Body of pancreas (tissue), 4 donors: ENCODE measurements around the gene IGSF3. TPM values are rescaled to one million over a fixed set of nuclear protein-coding genes. Genes with fewer than 3 reads are reported as not detected.

Experiments
- ATAC-seq: fragments of 150-250 bp; one replicate; pipeline ENCODE4 v1.9.1; 2016
- DNase-seq, 4 donors: peaks; one replicate each; pipeline ENCODE4 v3.0.0-alpha.2; 2019
- H3K27ac ChIP-seq, 4 donors: fragments of 200-600 bp; sonication (generic); 1 replicate in 3 of 4; 2 replicates in 1 of 4; pipeline versions ENCODE4 v1.5.1 to v1.6.1; 2016 to 2019; ENCODE audit warnings: mild to moderate bottlenecking in 1 of 4, mixed read lengths in 1 of 4, moderate library complexity in 1 of 4
- H3K27me3 ChIP-seq, 2 donors: fragments of 200-600 bp; sonication (generic); one replicate each; pipeline ENCODE4 v1.6.0; 2016; ENCODE audit warnings: mild to moderate bottlenecking in 1 of 2
- H3K36me3 ChIP-seq, 2 donors: fragments of 200-600 bp; sonication (generic); replicated peaks in 1 of 2; 2 replicates each; pipeline ENCODE4 v1.5.1; 2016; ENCODE audit warnings: low read depth in 2 of 2; ENCODE audit not compliant: insufficient read depth in 1 of 2
- H3K4me1 ChIP-seq: fragments of 200-600 bp; sonication (generic); one replicate; pipeline ENCODE4 v1.6.0; 2016
- H3K4me3 ChIP-seq, 2 donors: fragments of 200-600 bp; sonication (generic); 1 replicate in 1 of 2; 2 replicates in 1 of 2; pipeline ENCODE4 v1.5.1; 2016 to 2019
- H3K9me3 ChIP-seq, 3 donors: fragments of 200-600 bp; sonication (generic); 1 replicate in 2 of 3; 2 replicates in 1 of 3; pipeline ENCODE4 v1.5.1; 2016
- CTCF ChIP-seq, 7 experiments: fragments of 450-650 bp in 4 of 7; fragments of 200-600 bp in 3 of 7; sonication (generic) in 3 of 7; IDR thresholded peaks; one replicate each; pipeline ENCODE4 v1.5.1; 2016 to 2019; ENCODE audit warnings: antibody characterized with exemption in 7 of 7
- POLR2A ChIP-seq, 3 donors: fragments of 450-650 bp; IDR thresholded peaks; one replicate each; pipeline ENCODE4 v1.6.1; 2016; ENCODE audit warnings: antibody characterized with exemption in 3 of 3, mild to moderate bottlenecking in 2 of 3
- WGBS, 2 donors: methylation state at CpG; one replicate each; pipeline ENCODE4 v1.1.5; 2017; 5-methylcytosine and 5-hydroxymethylcytosine counted together
- intact Hi-C: fragments of 100-400 bp; cut with DNase I; formaldehyde crosslinking; loops from one replicate; pipeline ENCODE4 v1.15.1; 2023
- total RNA-seq, 2 donors: library from RNA; depleted of rRNA; stranded (reverse); fragments of >200 nt; gene quantifications; one replicate each; pipeline ENCODE4 v1.1.0, GENCODE V29; 2016

The IGSF3 gene
- total RNA-seq, 2 donors from 2014 or later, result 4.6 to 5.2 TPM

GRCh38 chr1:116706841-116707240 lies 39.3 kb upstream of the IGSF3 start:
- TF ChIP-seq CTCF (IDR thresholded peaks at IDR 0.05), result no peak
- no peak for TF ChIP-seq POLR2A (IDR thresholded peaks at IDR 0.05)
- H3K9me3 ChIP-seq, result no peaks in the 10 kb centered on the region
- H3K36me3 ChIP-seq, result no peaks in the 10 kb centered on the region
- H3K4me1 ChIP-seq, result no peaks in the 10 kb centered on the region
- H3K27me3 ChIP-seq, result no peaks in the 10 kb centered on the region
- H3K4me3 ChIP-seq, result no peak overlapping the region
- DNase-seq (no peak), ATAC-seq (no peak)
- intact Hi-C loops, result no loop called here
- H3K27ac ChIP-seq, result no peak overlapping the region

- Histone ChIP-seq H3K9me3 (no peaks in the 10 kb centered on the region), H3K27me3 (no peaks in the 10 kb centered on the region), H3K36me3 (no peaks in the 10 kb centered on the region), H3K4me3 (no peak overlapping the region), H3K27ac (no peak overlapping the region), H3K4me1 (no peaks in the 10 kb centered on the region)
- TF ChIP-seq POLR2A (IDR thresholded peaks at IDR 0.05), result no peak
- ATAC-seq (no peak), DNase-seq (no peak)
- WGBS, 2 donors, result 53 to 64% methylated on average over 2 of the region's 2 CpGs
- intact Hi-C loops, result no loop called here
Measured at GRCh38 chr1:116706123-116706522, 38.6 kb upstream of the IGSF3 start.

GRCh38 chr1:116704278-116704677 lies 36.7 kb upstream of the IGSF3 start:
- H3K4me1 ChIP-seq, result no peaks in the 10 kb centered on the region
- ATAC-seq, result no peak
- H3K27me3 ChIP-seq, result no peaks in the 10 kb centered on the region
- no peak for DNase-seq
- H3K36me3 ChIP-seq, result no peaks in the 10 kb centered on the region
- no peak overlapping the region for H3K27ac ChIP-seq
- TF ChIP-seq POLR2A (IDR thresholded peaks at IDR 0.05) (no peak), CTCF (IDR thresholded peaks at IDR 0.05) (no peak)
- no peak overlapping the region for H3K4me3 ChIP-seq
- intact Hi-C loops, result no loop called here
- WGBS, 2 donors, result 88 to 92% methylated on average over 3 of the region's 3 CpGs
- no peaks in the 10 kb centered on the region for H3K9me3 ChIP-seq

- no peak for ATAC-seq
- H3K4me1 ChIP-seq, result no peaks in the 10 kb centered on the region
- intact Hi-C loops, result no loop called here
- H3K36me3 ChIP-seq, result no peaks in the 10 kb centered on the region
- H3K27ac ChIP-seq, result no peak overlapping the region
- H3K4me3 ChIP-seq, result no peak overlapping the region
- H3K9me3 ChIP-seq, result no peaks in the 10 kb centered on the region
- H3K27me3 ChIP-seq, result no peaks in the 10 kb centered on the region
- no peak for DNase-seq
- TF ChIP-seq POLR2A (IDR thresholded peaks at IDR 0.05), result no peak
- no peak for TF ChIP-seq CTCF (IDR thresholded peaks at IDR 0.05)
Measured at GRCh38 chr1:116699605-116700004, 32.1 kb upstream of the IGSF3 start.

- Histone ChIP-seq H3K27ac (no peak overlapping the region), H3K9me3 (no peaks in the 10 kb centered on the region), H3K36me3 (no peaks in the 10 kb centered on the region), H3K4me3 (no peak overlapping the region), H3K27me3 (no peaks in the 10 kb centered on the region), H3K4me1 (no peaks in the 10 kb centered on the region)
- no peak for ATAC-seq
- no peak for DNase-seq
- intact Hi-C loops, result no loop called here
- TF ChIP-seq POLR2A (IDR thresholded peaks at IDR 0.05) (no peak), CTCF (IDR thresholded peaks at IDR 0.05) (no peak)
- WGBS, 2 donors, result 62 to 73% methylated on average over 2 of the region's 2 CpGs
Measured at GRCh38 chr1:116698244-116698595, 30.7 kb upstream of the IGSF3 start.
